ENCODE results near the gene CEP44.
"Not testable (repeated sequence)": the region's sequence is repeated elsewhere in the genome, so short reads cannot be mapped to it uniquely, and the experiment has no call there.

The CEP44 gene

DNA sequence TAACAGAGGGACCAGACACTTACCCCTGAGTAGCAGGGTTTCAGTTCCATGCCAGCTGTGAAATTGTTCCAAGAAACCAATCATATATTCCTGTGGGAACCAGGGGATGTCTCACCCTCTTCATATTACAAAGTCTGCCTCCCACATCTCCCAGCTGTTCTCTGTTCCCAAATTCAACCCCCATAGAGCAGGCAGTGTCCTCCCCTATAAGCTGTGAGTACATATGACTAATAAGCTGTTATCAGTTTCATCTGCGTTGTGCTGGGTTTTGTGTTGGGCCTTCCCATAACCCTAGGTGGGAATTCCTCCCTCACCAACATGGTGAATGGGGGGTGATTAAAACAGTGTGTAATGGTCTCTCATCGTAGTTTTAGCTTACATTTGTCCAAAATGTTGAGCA, 41.0 kb downstream of the CEP44 start:
- DNase-seq: no peak

DNA sequence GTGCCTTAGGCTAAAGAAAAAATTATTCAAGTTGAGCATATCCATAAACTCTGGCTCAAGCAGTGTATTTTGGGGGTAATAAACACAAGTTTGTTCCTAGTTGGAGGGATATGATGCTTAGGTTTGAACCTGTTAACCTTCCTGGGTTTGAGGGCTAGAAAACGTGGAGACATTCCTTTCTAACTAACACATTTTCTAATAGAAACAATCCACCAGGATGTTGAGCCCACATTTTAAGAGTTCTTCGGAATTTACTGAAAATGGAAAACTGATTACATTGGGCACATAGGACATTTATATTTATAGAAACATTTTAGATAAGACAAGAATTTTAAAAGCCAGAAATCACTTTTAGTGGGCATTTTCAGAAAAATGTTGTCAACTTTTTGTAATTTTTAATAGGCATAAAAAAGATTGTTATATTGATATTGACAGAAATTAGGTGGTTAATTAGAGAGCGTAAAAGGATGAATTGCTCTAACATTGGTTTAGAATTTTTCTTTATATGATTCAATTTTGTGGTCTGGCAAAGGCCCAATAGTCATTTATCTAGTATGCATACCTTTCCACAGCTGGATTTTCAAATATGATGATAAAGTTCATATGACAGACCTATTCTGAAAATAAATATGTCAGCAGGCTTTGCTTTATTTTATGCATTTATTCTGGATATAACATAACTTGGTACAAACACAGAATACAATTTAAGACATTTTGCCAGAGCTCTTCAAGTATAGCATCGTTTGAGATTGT, 49.2 kb downstream of the CEP44 start:
- DNase-seq: no peak

- DNase-seq: no peak
Observed at GRCh38 chr4:174334628-174335027, 50.9 kb downstream of the CEP44 start.

GRCh38 chr4:174340714-174341113, 57.0 kb downstream of the CEP44 start:
- DNase-seq: no peak

- no peak for DNase-seq
Observed at GRCh38 chr4:174349156-174349555, 65.4 kb downstream of the CEP44 start.

GRCh38 chr4:174352061-174352819, 68.5 kb downstream of the CEP44 start:
- no peak for DNase-seq

DNA sequence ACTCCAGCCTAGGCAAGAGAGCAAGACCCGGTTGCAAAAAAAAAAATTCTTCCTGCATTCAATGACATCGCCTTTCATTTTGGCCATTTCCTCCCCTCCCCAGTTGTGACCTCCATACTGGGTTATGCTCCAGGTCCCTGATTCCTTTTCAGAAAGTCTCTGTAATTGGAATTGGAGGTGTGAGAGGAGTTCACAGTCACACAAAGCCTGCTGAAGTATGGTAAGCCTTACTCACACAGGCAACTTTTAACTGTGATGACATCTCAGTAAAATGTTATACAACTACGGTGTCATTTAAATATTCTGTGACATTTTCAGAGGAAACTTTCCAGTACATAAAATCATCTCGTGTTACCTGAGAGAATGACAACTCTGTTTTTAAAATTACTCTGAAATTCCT, 73.6 kb downstream of the CEP44 start:
- DNase-seq: no peak

GRCh38 chr4:174358410-174358809, 74.7 kb downstream of the CEP44 start:
- no peak for DNase-seq

GRCh38 chr4:174358829-174359228, 75.1 kb downstream of the CEP44 start:
- DNase-seq: no peak

DNA sequence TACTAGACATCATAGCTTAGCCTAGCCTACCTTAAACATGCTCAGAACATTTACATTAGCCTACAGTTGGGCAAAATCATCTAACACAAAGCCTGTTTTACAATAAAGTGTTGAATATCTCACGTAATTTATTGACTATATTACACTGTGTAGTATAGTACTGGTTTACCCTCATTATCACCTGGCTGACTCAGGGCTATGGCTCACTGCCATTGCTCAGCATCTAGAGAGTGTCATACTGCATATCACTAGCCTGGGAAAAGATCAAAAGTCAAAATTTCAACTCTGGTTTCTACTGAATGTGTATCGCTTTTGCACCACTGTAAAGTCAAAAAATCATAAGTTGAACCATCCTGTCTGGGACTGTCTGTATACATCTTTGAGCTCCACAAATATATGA, 78.6 kb downstream of the CEP44 start:
- no peak for DNase-seq

DNA sequence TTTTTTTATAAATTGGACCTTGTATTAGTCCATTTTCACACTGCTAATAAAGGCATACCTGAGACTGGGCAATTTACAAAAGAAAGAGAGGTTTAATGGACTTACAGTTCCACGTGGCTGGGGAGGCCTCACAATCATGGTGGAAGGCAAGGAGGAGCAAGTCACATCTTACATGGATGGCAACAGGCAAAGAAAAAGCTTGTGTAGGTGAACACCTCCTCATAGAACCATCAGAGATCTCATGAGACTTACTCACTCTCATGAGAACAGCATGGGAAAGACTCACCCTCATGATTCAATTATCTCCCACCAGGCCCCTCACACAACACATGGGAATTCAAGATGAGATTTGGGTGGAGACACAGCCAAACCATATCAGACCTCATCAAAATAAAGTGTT, 80.1 kb downstream of the CEP44 start:
- DNase-seq: not testable (repeated sequence)

DNA sequence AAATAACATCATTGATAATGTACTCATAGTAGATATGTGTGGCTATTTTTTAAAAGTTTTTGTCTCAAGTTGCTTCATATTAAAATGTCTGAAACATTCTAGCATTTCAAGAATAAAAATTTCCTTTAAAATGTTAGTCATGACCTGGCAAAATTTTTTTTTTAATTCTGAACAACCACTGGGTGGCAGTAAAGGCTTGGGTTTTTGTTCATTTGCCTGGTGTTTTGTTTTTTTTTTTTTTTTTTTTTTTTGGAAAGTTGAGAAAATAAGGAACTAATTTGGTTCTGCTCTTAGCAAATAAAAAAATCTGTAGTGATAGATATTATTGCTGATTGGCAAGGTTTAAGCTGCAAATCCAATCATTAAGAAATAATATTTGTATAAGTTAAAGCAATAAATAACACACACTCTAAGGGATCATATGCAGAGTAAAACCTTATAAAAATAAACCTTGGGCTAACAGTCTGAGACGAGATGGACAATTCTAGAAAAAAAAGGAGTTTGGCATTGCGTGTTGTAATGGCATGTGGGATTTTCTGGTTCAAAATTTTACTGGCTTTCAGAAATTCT, 81.4 kb downstream of the CEP44 start:
- no peak for DNase-seq

DNA sequence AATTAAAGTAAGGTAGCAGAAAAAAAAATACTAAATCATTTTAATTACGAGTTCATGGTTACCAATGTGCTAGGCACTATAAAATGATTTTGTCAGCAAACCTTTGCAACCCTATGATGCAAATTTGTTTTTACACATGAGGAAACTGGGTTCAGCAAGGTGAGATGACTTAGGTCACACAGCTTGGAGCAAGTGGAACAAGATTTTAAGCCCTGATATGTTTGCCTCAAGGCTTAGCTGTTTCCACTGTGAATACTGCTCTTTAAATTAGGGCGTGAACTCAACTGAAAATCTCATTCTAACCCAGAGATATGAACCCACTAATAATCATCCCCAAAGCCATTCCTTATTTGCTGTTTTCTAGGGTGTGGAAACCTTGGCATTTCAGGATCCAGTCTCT, 86.3 kb downstream of the CEP44 start:
- no peak for DNase-seq

- DNase-seq: no peak
Observed at GRCh38 chr4:174373821-174374220, 90.1 kb downstream of the CEP44 start.

DNA sequence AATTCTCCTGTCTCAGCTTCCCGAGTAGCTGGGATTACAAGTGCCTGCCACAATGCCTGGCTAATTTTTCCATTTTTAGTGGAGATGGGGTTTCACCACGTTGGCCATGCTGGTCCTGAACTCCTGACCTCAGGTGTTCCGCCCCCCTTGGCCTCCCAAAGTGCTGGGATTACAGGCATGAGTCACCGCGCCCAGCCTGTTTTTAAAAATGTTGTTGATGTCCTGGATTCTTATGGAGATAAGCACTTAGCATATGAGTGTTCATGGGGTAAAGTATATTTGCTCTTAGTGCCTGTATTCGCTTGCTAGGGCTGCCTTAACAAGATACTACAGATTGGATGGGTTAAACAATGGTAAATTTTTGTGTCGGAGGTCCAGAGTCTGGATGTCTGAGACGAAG, 91.7 kb downstream of the CEP44 start:
- no peak for DNase-seq

DNA sequence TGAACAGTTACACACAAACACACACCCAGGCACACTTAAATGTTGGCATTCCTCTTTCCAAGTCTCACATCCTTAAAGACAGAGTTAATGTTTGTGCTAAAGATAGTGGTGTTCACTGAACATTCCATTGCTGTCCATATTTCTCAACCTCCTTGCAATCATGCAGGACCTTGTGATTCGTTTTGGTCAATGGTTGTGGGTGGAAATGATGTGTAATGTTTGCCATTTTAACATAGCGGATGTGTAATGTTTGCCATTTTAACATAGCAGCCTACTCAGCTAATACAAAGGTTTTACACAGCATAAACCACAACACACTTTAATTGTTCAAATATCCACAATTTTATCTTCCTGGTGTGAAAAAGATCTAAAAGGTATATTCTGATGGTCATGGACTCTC, 93.9 kb downstream of the CEP44 start:
- no peak for DNase-seq

DNA sequence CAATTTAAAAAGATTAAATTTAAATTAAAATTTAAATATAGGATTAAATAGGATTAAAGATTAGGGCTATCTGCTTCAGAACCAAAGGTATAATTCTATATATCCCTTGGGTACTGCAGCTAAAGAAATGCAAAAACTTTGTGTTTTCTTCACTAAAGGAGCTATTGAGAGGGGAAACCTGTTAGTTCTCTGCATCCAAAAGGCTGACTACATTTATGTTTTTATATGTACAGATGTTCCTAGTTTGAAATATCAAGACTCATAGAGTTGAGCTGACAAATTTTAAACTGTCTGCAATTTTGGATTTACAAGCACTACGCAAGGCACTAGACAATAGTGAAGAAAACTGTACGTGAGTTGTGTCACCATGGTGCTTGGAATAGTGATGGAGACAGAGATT, 95.2 kb downstream of the CEP44 start:
- no peak for DNase-seq

GRCh38 chr4:174380206-174380605, 96.5 kb downstream of the CEP44 start:
- not testable (repeated sequence) for DNase-seq

- no peak for DNase-seq
Observed at GRCh38 chr4:174380699-174381439, 97.2 kb downstream of the CEP44 start.

GRCh38 chr4:174381440-174381800, 97.7 kb downstream of the CEP44 start:
- no peak for DNase-seq
